Stimulated activated CD8-positive, alpha-beta memory T cell treated with anti-CD3 and anti-CD28 coated beads, Interleukin-15, amount 100 ng/mL, for 48 hours (primary cell): ENCODE measurements around the gene ARHGAP21.

Experiments used
- DNase-seq, 2 donors: peaks; one replicate each; pipeline ENCODE4 v3.0.0-alpha.2; 2020; ENCODE audit warnings: low read depth in 2 of 2

The ARHGAP21 gene

GRCh38 chr10:24722676-24723385 is 856 bp downstream of the ARHGAP21 start:
- DNase-seq, result peak; percentile 24 to 44

DNA sequence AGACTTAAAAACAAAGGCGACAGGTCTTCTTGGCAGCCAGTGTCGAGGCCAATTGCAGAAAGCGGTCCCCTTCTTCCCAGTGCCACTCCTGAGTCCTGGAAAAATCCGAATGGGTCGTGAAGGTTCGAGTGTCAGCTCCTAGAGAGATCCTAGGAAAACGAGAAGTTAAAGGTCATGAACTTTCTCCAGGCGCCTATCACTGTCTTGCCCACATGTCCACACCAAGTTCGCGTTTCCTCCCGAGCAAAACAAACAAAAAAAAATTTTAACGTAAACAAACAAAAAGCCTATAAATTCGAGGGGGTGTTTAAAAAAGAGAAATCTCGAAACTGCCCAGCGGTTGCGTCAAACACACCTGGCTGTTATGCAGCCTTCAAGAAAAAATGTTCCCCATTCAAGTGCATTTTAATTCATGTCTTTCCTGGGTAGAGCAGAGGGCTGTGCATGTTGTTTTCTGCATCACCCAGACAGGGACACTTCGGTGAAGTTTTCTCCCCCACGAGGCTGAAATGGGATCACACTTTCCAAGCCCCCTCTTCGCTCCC is 1.5 kb downstream of the ARHGAP21 start:
- no peak for DNase-seq

DNA sequence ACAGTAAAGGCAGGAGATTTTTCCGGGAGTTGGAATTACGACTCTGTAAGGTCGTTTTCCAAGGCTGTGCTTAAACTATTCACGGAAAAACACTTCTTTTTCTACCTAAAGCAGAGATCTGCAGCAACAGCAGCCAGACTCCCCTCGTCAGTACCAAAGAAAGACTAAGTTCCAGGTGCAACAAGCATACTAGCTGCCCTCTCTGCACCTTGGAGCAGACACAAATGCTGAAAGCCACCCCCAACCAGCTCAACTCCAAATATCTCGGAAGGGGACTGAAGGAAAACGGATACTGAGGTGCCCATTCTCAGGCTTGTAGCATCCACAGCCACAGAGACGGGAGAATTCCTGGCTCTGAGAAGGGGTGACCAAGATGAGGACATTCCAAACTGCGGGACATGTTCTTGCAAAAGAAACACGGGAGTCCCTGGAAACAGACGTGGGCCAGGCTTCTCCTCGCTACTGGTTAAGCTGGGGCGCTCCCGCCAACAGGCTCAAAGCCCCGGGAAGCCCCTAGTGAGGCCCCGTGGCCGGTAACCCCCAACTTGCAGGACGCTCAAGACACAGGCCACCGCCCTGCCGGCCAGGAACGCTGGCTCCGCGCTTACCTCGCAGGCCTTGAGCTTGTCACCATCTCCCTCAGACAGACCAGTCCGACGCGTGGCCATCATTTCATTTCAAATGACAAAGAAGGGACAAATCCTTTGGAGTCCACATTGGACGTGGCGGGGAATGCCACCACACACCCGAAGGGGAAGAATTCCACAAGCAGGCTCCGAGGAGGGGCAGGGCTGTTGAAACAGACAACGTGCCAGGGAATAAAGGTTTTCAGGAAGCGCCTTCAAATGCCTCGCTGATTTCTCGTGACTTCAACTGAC is 2.2 kb downstream of the ARHGAP21 start:
- no peak for DNase-seq

- DNase-seq, result no peak
Observed at GRCh38 chr10:24720096-24720495, 3.6 kb downstream of the ARHGAP21 start.

DNA sequence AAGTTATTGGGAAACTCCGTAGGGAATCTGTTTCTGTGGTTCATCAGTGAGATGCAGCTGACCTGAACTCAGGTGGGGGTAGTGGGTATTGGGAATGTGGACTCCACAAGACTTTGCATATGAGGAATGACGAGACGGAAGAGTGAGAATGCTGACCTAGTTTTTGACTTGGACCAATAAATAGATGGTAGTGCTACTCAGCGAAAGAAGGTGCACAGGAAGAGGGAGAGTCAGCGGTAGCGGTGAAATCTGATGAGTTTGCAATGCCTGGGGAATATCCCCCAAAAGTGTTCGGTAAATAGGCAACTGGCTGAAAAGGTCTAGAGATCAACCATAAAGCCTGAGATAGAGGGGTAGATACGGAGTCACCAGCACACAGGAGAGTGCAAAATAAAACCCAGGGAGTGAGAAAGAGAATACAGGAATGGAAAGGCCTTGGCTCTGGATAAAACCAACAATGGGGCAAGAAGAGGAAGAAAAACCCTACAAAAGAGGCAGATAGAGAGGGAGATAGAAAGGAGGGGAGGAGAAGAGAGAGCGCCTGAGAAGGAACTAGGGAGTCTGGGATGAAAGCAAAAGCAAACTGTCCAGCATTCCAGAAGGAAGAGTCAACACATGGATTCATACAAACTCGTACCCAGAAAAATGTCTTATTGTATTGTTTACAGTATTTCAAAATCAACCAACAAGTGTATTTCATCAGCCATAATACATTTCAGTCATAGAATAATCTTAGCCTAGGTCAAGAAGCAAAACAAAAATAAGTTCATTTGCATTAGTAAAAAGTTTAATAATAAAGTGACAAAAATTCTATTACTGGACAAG is 5.4 kb downstream of the ARHGAP21 start:
- no peak for DNase-seq

- DNase-seq, result no peak
Observed at GRCh38 chr10:24716295-24716694, 7.4 kb downstream of the ARHGAP21 start.

GRCh38 chr10:24715246-24715769 is 8.4 kb downstream of the ARHGAP21 start:
- no peak for DNase-seq

DNA sequence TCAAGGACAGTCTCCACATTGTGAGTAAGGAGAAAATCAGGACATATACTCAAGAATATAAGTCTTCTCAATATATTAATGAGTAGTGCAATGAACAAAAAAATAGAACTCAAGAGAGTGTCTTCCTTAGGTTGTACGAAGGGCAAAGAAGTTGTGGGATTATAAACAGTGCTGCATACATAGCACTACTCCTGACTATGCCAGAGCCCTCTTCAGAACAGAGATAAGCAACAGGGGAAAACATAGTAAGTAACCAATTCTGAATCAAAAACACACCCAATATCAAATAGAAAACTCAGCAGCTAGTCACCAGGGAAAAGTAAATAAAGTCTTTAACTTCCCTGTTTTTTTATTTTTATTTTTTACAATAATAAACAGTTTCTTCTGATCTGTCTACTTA is 10.6 kb downstream of the ARHGAP21 start:
- no peak for DNase-seq

- no peak for DNase-seq
Observed at GRCh38 chr10:24711465-24711864, 12.2 kb downstream of the ARHGAP21 start.

- no peak for DNase-seq
Observed at GRCh38 chr10:24708081-24708480, 15.6 kb downstream of the ARHGAP21 start.

DNA sequence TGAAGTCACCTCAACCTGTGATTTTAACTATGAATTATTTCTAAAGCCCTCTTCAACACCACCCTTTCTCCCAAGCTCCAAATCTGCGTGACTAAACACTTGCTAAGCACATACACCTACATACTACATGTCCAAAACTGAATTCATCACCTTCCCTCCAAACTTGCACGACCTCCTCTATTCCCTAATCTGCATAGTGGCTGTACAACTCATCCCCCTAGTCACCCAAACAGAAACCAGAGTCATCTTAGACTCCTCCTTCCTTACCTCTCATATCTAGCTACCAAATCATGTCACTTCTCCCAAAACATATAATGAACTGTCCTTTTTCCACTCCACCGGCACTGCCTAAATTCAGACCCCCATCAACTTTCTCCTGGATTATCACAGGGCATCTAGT is 16.2 kb downstream of the ARHGAP21 start:
- DNase-seq, result no peak

DNA sequence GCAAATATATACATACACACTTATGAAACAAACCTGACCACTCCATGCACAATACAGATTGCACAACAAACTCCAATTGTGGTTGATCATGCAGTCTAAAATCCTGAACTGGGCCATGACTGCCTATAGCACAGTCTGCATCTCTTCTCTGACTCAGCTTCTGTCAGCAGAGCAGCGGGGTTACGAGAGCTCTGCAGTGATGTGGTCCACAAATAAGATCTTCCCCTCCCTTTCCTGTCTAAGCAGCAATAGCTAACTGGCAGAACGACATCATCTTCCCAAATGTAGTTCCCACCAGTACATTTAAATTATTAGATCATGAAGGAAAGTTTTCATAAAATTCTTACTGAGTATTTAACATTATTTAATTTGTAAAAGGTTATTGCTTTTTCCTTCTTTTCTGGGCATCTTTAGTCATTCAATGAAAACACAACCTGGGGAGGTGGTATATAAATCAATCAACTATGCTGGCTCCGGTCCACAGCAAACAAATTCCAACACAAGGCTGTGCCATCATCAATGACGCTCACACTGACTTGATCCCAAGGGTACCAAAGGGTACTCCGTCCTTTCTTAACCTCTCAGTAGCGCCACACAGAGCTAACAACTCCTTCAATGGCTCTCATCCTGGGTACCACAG is 17.1 kb downstream of the ARHGAP21 start:
- peak in 1 of 2 donors; percentile 35 for DNase-seq

DNA sequence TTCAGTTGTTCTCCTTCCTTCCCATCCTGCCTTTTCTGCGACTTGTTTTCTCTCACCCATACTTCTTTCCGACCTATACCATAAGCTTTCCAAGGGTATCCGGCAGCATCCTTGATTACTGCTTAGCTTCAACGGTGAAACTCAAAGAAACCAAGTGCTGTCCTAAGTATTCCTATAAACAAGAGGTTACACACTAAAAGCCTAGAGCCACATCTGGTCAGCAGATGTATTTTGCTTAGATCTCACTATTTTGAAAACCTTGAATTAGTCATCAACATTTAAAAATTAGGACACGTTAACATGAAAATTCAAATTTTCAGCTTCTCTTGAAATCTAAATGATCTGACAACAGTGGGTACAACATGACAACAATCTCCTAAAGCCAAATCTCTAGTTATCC is 20.0 kb downstream of the ARHGAP21 start:
- DNase-seq, result no peak

- no peak for DNase-seq
Observed at GRCh38 chr10:24701447-24701846, 22.2 kb downstream of the ARHGAP21 start.

DNA sequence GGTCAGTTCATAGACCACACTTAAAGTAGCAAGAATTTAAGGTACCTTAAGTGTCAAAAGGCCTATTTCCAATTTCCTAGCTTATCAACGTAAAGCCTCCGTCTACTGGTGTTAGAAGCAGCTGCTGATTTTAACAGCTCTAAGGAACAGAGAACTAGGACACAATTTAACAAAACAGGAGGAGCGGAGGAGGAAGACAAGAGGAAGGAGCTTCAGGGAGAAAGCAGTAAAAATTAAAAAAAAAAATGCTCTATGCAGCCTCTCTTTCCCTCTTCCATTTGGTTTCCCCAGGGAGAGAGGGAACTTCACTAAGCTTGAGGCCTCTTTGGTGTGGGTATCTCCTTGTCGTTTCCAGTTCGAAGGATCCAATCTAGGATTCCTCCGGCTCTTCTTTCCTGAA is 22.7 kb downstream of the ARHGAP21 start:
- no peak for DNase-seq

DNA sequence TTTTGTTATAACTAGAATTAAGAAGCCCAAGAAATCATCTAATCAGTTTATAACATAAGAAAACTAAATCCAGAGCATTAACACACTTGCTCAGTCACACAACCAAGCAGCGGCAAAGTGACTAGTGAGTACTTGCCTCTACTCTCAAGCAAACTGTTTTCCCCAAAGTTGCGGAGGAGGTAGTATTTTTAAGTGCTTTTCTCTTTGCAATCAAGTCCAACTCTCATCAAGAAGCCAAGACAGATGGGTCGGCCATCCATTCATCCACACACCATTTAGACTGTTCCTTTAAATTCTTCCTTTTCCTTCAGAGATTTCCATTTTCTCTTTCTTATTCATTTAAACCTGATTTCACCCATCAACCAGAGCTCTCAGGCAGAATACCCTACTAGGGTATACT is 25.4 kb downstream of the ARHGAP21 start:
- no peak for DNase-seq

GRCh38 chr10:24697080-24697479 is 26.6 kb downstream of the ARHGAP21 start:
- DNase-seq, result no peak

GRCh38 chr10:24695452-24695851 is 28.2 kb downstream of the ARHGAP21 start:
- no peak for DNase-seq

GRCh38 chr10:24694086-24694485 is 29.6 kb downstream of the ARHGAP21 start:
- no peak for DNase-seq

- no peak for DNase-seq
Observed at GRCh38 chr10:24690961-24691512, 32.6 kb downstream of the ARHGAP21 start.
